Mucosa of descending colon (tissue), 3 donors: ENCODE data around the gene GSK3B. TPM values are rescaled to one million over a fixed set of nuclear protein-coding genes. Genes with fewer than 3 reads are reported as not detected.

Experiments
- ATAC-seq: fragments of 200-7000 bp; cut with Tn5 transposase; one replicate; pipeline ENCODE4 v1.9.1; 2020; ENCODE audit warnings: mild to moderate bottlenecking, moderate library complexity
- DNase-seq, 3 donors: peaks; one replicate each; pipeline ENCODE4 v3.0.0-alpha.2; 2020
- H3K36me3 ChIP-seq: fragments of 200-600 bp; one replicate; pipeline ENCODE4 v1.8.0; 2021; ENCODE audit warnings: low read depth, mild to moderate bottlenecking
- H3K4me1 ChIP-seq: fragments of 200-600 bp; one replicate; pipeline ENCODE4 v1.8.0; 2021; ENCODE audit warnings: low read depth, mild to moderate bottlenecking
- H3K4me3 ChIP-seq: fragments of 200-600 bp; one replicate; pipeline ENCODE4 v1.8.0; 2021; ENCODE audit warnings: mild to moderate bottlenecking
- H3K9me3 ChIP-seq: fragments of 200-600 bp; one replicate; pipeline ENCODE4 v1.8.0; 2021; ENCODE audit warnings: mild to moderate bottlenecking
- CTCF ChIP-seq: fragments of 200-600 bp; IDR thresholded peaks from one replicate; pipeline ENCODE4 v1.8.0; 2022; ENCODE audit warnings: antibody characterized with exemption, mild to moderate bottlenecking
- intact Hi-C, 2 donors: fragments of 100-400 bp; cut with DNase I in 1 of 2; cut with micrococcal nuclease in 1 of 2; formaldehyde crosslinking; loops; one replicate each; pipeline versions ENCODE4 v1.11.0 to v1.11.1; 2022; cut with DNase I, micrococcal nuclease
- total RNA-seq, 3 donors: library from RNA; stranded (reverse); fragmentation: NEBNext Ultra II Directional in 2 of 3; extraction: Animal tissue kit (Norgen Biotek cat#: 25700) in 2 of 3; gene quantifications; one replicate each; pipeline versions ENCODE4 v1.2.1 to v1.2.4, GENCODE V29; 2021 to 2023
- donor health status: DM: no; HTN: no; CAD: no; lungs with moderate emphysema.
- donor health status: DM: no; HTN: no; CAD: no.
- donor health status: DM: no; HTN: yes; CAD: no.

Gene GSK3B
- total RNA-seq, 3 donors from 2014 or later = 40.1 to 41.9 (median 41.0) TPM

DNA sequence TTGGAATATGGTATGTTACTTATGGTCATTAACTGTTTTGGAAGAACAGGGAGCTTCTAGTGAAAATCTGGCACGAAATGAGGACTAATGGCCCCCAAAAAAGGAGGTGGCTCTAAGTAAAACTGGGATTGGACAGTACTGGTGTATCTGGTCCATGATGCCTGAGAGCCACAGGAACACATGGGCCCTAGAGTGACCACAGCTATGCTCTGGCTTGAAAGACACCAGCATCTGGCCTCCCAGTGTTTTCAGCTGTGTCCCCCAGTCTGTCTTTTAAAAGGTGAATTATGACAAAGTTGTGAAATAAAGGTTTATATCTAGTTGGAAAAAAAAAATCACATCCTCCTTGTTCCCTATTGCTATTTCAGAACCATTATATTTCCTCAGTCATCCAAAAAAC lies 64.5 kb downstream of the GSK3B start:
- Histone ChIP-seq H3K9me3 (no peaks in the 10 kb centered on the region), H3K4me1 (no peaks in the 10 kb centered on the region), H3K4me3 (no peak overlapping the region), H3K36me3 (no peaks in the 10 kb centered on the region)
- DNase-seq (no peak), ATAC-seq (no peak)
- no peak for TF ChIP-seq CTCF
- intact Hi-C loops = no loop called here

DNA sequence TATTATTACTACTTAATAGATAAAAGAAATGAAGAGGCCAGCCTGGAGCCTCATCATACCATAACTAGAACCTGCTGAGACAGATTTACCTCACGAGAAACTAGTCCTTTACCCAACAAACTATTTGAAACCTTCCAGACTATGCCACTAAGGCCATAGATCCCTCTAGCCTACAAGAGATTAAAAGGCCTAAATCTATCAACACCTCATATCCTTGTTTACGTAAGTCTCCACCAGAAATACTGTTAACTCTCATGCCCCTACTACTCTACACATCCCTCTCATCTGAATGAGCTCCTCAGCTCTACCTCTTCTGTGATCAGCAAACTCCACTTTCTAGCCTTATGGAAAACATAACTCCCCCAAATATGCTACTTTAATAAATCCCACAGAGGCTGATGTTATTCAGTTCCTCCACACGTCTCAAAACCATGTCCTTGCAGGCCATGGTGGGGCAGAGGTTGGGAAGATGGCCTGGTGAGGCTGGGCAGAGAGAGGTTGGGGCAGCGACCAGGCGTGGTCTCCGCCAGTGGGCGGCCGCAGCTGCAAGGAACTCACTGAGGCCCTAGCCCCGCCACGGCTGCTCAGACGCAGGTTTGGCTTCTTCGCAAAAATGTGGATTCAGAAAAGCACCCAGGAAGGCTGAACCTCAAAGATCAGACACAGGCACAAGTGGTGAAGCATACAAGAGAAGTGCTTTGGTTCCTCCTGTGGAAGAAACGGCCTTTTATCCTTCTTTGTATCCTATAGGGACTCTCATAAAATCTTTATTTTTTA lies 65.8 kb downstream of the GSK3B start:
- H3K4me1 ChIP-seq = no peaks in the 10 kb centered on the region
- no peaks in the 10 kb centered on the region for H3K36me3 ChIP-seq
- no peak for ATAC-seq
- no peak for TF ChIP-seq CTCF
- H3K9me3 ChIP-seq = no peaks in the 10 kb centered on the region
- intact Hi-C loops = no loop called here
- no peak overlapping the region for H3K4me3 ChIP-seq
- no peak for DNase-seq

GRCh38 chr3:120027226-120027625 lies 67.0 kb downstream of the GSK3B start:
- TF ChIP-seq CTCF = no peak
- H3K4me3 ChIP-seq = no peak overlapping the region
- H3K9me3 ChIP-seq = no peaks in the 10 kb centered on the region
- intact Hi-C loops = no loop called here
- H3K36me3 ChIP-seq = no peaks in the 10 kb centered on the region
- no peaks in the 10 kb centered on the region for H3K4me1 ChIP-seq
- ATAC-seq (no peak), DNase-seq (no peak)

DNA sequence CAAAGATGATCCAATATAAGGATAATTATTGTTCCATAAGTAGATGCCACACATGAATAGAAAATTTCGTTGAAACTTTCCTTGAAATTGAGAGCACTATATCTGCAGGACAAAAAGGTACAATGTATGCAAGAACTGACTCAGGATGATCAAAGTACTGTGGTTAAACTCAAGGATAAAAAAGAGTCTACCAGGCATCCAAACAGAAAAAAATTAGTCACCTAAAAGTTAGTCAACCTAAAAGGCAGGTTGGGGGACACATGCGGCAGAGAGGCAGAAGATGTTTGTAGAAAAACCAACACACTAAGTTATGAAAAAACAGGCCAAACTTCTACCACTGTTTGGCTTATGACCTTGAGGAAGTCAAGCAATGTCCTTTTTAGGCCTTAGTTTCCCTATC lies 68.7 kb downstream of the GSK3B start:
- Histone ChIP-seq H3K4me1 (no peaks in the 10 kb centered on the region), H3K9me3 (no peaks in the 10 kb centered on the region), H3K4me3 (no peak overlapping the region), H3K36me3 (no peaks in the 10 kb centered on the region)
- intact Hi-C loops = no loop called here
- no peak for TF ChIP-seq CTCF
- ATAC-seq = no peak
- no peak for DNase-seq

DNA sequence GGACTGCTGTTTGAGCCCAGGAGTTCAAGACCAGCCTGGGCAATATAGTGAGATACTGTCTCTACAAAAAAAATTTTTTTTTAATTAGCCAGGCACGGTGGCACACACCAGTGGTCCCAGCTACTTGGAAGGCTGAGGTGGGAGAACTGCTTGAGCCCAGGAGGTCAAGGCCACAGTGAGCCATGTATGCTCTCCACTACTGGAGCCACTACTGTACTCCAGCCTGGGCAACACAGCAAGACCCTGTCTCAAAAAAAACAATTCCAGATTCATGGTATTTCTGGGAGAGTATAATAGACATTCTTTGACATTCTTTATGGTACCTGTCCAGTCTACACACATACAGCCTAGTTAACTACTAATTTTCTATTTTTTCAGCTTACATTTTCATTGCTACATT lies 70.1 kb downstream of the GSK3B start:
- ATAC-seq (no peak), DNase-seq (no peak)
- Histone ChIP-seq H3K4me3 (no peak overlapping the region), H3K4me1 (no peaks in the 10 kb centered on the region), H3K9me3 (no peaks in the 10 kb centered on the region), H3K36me3 (no peaks in the 10 kb centered on the region)
- no peak for TF ChIP-seq CTCF
- intact Hi-C loops = no loop called here
